Thyroid gland (tissue), 4 donors: Measurements from ENCODE around the gene RHBDD2. TPM values are rescaled to one million over a fixed set of nuclear protein-coding genes. Genes with fewer than 3 reads are reported as not detected.
"Not testable (repeated sequence)": the region's sequence is repeated elsewhere in the genome, so short reads cannot be mapped to it uniquely, and the experiment has no call there.

ENCODE experiments used
- DNase-seq, 2 donors: peaks; one replicate each; pipeline ENCODE4 v3.0.0-alpha.2; 2019
- H3K27ac ChIP-seq, 3 donors: fragments of 200-600 bp; sonication (generic); 1 replicate in 2 of 3; 2 replicates in 1 of 3; pipeline ENCODE4 v1.5.1; 2016 to 2019; ENCODE audit warnings: mild to moderate bottlenecking in 1 of 3, moderate library complexity in 1 of 3
- H3K27me3 ChIP-seq: fragments of 200-600 bp; sonication (generic); one replicate; pipeline ENCODE4 v1.5.1; 2019
- H3K36me3 ChIP-seq, 2 donors: fragments of 200-600 bp; sonication (generic); one replicate each; pipeline ENCODE4 v1.5.1; 2016 to 2019
- H3K4me1 ChIP-seq, 2 donors: fragments of 200-600 bp; sonication (generic); one replicate each; pipeline ENCODE4 v1.5.1; 2017 to 2019
- H3K4me3 ChIP-seq, 3 donors: fragments of 200-600 bp; sonication (generic); replicated peaks in 1 of 3; 1 replicate in 2 of 3; 2 replicates in 1 of 3; pipeline ENCODE4 v1.5.1; 2016; ENCODE audit warnings: mild to moderate bottlenecking in 1 of 3
- H3K9me3 ChIP-seq: fragments of 200-600 bp; sonication (generic); one replicate; pipeline ENCODE4 v1.5.1; 2017
- CTCF ChIP-seq, 6 experiments: fragments of 200-600 bp in 3 of 6; fragments of 450-650 bp in 3 of 6; sonication (generic) in 3 of 6; IDR thresholded peaks; one replicate each; pipeline ENCODE4 v1.5.1; 2016 to 2019; ENCODE audit warnings: antibody characterized with exemption in 6 of 6, mild to moderate bottlenecking in 2 of 6, inconsistent platforms in 1 of 6, moderate library complexity in 1 of 6
- POLR2A ChIP-seq, 2 donors: fragments of 450-650 bp; IDR thresholded peaks; one replicate each; pipeline ENCODE4 v1.6.1; 2017; ENCODE audit warnings: antibody characterized with exemption in 2 of 2, mild to moderate bottlenecking in 2 of 2, moderate library complexity in 1 of 2
- WGBS, 2 donors: methylation state at CpG; one replicate each; pipeline ENCODE4 v1.1.5; 2017; 5-methylcytosine and 5-hydroxymethylcytosine counted together
- intact Hi-C: fragments of 100-400 bp; cut with DNase I; formaldehyde crosslinking; loops from one replicate; pipeline ENCODE4 v1.15.1; 2023
- total RNA-seq, 4 donors: library from RNA; depleted of rRNA; stranded (reverse); fragments of >200 nt; gene quantifications; one replicate each; pipeline ENCODE4 v1.2.3, GENCODE V29; 2016

Gene RHBDD2
- total RNA-seq, 4 donors from 2014 or later, result 68.9 to 170 (median 129) TPM

GRCh38 chr7:75858410-75858809, 20.4 kb upstream of the RHBDD2 start:
- no peaks in the 10 kb centered on the region for H3K9me3 ChIP-seq
- H3K27me3 ChIP-seq, result no peaks in the 10 kb centered on the region
- TF ChIP-seq POLR2A (IDR thresholded peaks at IDR 0.05) (no peak), CTCF (IDR thresholded peaks at IDR 0.05) (no peak)
- no peak for DNase-seq
- H3K36me3 ChIP-seq, result no peaks in the 10 kb centered on the region
- no peak overlapping the region for H3K27ac ChIP-seq
- intact Hi-C loops, result no loop called here
- no peaks in the 10 kb centered on the region for H3K4me1 ChIP-seq
- H3K4me3 ChIP-seq, result no peak overlapping the region

GRCh38 chr7:75861636-75862035, 17.2 kb upstream of the RHBDD2 start:
- no peak overlapping the region for H3K27ac ChIP-seq
- H3K4me3 ChIP-seq, result no peak overlapping the region
- no peaks in the 10 kb centered on the region for H3K27me3 ChIP-seq
- intact Hi-C loops, result loop anchor here (10.0 kb wide), 1 partner anchor 263 kb away; no protein-coding TSS in a partner anchor
- TF ChIP-seq CTCF (IDR thresholded peaks at IDR 0.05) (no peak), POLR2A (IDR thresholded peaks at IDR 0.05) (no peak)
- no peaks in the 10 kb centered on the region for H3K9me3 ChIP-seq
- no peak for DNase-seq
- 81 to 92% methylated on average over 4 of the region's 4 CpGs for WGBS, 2 donors
- no peaks in the 10 kb centered on the region for H3K4me1 ChIP-seq
- no peaks in the 10 kb centered on the region for H3K36me3 ChIP-seq

GRCh38 chr7:75864251-75864650, 14.6 kb upstream of the RHBDD2 start:
- H3K4me1 ChIP-seq, H3K9me3 ChIP-seq, H3K36me3 ChIP-seq, H3K4me3 ChIP-seq, DNase-seq, H3K27me3 ChIP-seq, H3K27ac ChIP-seq: not testable (repeated sequence)
- intact Hi-C loops, result loop anchor here (10.0 kb wide), 1 partner anchor 261 kb away; no protein-coding TSS in a partner anchor
- 93 to 96% methylated on average over 4 of the region's 4 CpGs for WGBS, 2 donors

GRCh38 chr7:75866114-75866488, 12.7 kb upstream of the RHBDD2 start:
- TF ChIP-seq CTCF (IDR thresholded peaks at IDR 0.05) (no peak), POLR2A (IDR thresholded peaks at IDR 0.05) (no peak)
- no peaks in the 10 kb centered on the region for H3K9me3 ChIP-seq
- 51 to 61% methylated on average over 5 of the region's 5 CpGs for WGBS, 2 donors
- DNase-seq, result no peak
- H3K36me3 ChIP-seq, result no peaks in the 10 kb centered on the region
- H3K27ac ChIP-seq, result no peak overlapping the region
- no peaks in the 10 kb centered on the region for H3K27me3 ChIP-seq
- intact Hi-C loops, result loop anchor here (2.0 to 10.0 kb wide), 2 partner anchors 155 to 259 kb away; no protein-coding TSS in a partner anchor
- H3K4me1 ChIP-seq, result peaks cover 0 to 3% of the 10 kb centered on the region in 2 donors
- H3K4me3 ChIP-seq, result no peak overlapping the region

- WGBS, 2 donors, result 42% methylated on average over 18 of the region's 19 CpGs
- TF ChIP-seq CTCF (IDR thresholded peaks at IDR 0.05), result peak; percentile 69 to 97 (median 94)
- no peak for TF ChIP-seq POLR2A (IDR thresholded peaks at IDR 0.05)
- peak; percentile 58 to 59 for DNase-seq
Measured at GRCh38 chr7:75866489-75867389, 12.1 kb upstream of the RHBDD2 start.

More at GRCh38 chr7:75866489-75867389, 12.1 kb upstream of the RHBDD2 start:
- Histone ChIP-seq H3K27ac (no peak overlapping the region), H3K9me3 (no peaks in the 10 kb centered on the region), H3K4me1 (peaks cover 0 to 3% of the 10 kb centered on the region in 2 donors), H3K36me3 (no peaks in the 10 kb centered on the region), H3K4me3 (no peak overlapping the region), H3K27me3 (no peaks in the 10 kb centered on the region)
- intact Hi-C loops, result loop anchor here (2.0 to 10.0 kb wide), 2 partner anchors 154 to 258 kb away; no protein-coding TSS in a partner anchor
